GM18907 (cell line): ENCODE data around the gene TRIM23.
A peak's percentile ranks its signal among the peaks of the same experiment; 100 is the strongest.

Experiments
- ATAC-seq: cut with Tn5 transposase; IDR thresholded peaks from one replicate; pipeline ENCODE4 v1.9.1; 2021; ENCODE audit warnings: mild to moderate bottlenecking, moderate library complexity; ENCODE audit not compliant: unreplicated experiment

Gene TRIM23

GRCh38 chr5:65566505-65566904, 57.6 kb downstream of the TRIM23 start:
- ATAC-seq: no peak

- ATAC-seq: no peak
These were observed 60.4 kb downstream of the TRIM23 start for GRCh38 chr5:65563777-65564176.

GRCh38 chr5:65562731-65563701, 61.1 kb downstream of the TRIM23 start, which contains the start of the genes CENPK and PPWD1:
Gene CENPK (minus strand): TSS chr5:65563168. CDS start chr5:65554907, 8,261 bp downstream.
Gene PPWD1 (plus strand): TSS chr5:65563296. CDS start chr5:65563311, 15 bp downstream.
- peak; percentile 98 for ATAC-seq

DNA sequence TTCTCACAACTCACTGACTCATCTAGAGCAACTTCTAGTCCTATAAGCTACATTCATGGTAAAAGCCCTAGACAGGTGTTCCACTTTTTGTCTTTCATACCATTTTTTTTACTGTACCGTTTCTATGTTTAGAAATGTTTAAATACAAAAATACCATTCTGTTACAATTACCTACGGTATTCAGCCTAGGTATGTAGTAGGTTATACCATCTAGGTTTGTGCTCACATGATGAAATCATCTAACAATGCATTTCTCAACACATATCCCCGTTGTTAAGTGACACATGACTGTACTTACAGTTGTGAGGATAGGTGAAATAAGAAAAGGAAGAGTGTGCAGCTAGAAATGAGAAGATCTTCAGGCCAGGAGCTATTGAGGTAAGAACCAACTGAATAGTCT, 67.4 kb downstream of the TRIM23 start:
- ATAC-seq: no peak

DNA sequence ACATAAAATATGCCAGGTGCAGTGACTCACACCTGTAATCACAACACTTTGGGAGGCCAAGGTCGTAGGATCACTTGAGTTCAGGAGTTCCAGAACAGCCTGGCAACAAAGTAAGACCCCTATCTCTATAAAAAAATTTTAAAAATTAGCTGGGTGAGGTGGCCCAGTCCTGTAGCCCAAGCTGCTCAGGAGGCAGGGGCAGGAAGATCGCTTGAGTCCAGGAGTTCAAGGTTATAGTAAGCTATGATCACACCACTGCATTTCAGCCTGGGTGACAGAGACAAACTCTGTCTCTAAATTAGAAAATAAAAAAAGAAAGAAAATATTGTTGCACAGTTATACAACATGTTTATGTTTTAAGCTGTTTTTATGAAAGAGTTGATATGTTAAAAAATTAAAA, 68.0 kb downstream of the TRIM23 start:
- ATAC-seq: no peak

DNA sequence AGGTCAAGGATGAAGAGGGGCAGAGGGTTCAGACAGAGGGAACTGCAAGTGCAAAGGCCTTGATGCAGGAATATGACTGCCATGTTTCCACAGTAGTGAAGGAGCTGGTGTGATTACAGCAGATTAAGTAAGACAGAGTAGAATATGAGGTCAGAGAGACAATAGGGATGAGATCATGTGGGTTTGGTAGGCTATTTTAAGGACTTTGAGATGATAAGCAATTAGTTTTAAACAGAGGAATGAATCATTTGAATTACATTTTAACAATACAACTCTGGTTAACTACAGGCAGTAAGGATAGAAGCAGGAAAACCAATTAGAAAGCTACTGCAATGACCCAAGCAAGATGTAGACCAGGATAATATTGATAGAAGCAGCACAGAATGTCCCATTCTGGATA, 68.8 kb downstream of the TRIM23 start:
- ATAC-seq: no peak

DNA sequence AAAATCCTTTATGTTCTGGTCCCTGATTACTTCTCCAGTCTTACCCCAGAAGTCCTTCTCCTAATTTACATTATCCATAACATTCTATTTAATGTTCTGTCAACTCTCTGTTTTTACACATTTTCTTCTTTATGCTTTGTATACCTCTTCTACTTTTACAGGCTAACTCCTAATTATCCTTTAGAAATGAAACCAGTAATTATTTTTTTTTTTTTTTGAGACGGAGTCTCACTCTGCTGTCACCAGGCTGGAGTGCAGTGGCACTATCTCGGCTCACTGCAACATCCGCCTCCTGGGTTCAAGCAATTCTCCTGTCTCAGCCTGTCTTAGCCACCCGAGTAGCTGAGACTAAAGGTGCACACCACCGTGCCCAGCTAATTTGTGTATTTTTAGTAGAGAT, 70.2 kb downstream of the TRIM23 start:
- ATAC-seq: no peak

GRCh38 chr5:65548281-65548680, 75.9 kb downstream of the TRIM23 start:
- ATAC-seq: no peak

- no peak for ATAC-seq
These were observed 78.0 kb downstream of the TRIM23 start for GRCh38 chr5:65546141-65546540.

- ATAC-seq: no peak
These were observed 79.7 kb downstream of the TRIM23 start for GRCh38 chr5:65544473-65544872.

- no peak for ATAC-seq
These were observed 84.3 kb downstream of the TRIM23 start for GRCh38 chr5:65539827-65540226.
